NCI-H2227 treated with DMSO at 0.1 percent for 48 hours (cell line): ENCODE measurements around the gene NID2.

Source experiments
- DNase-seq: peaks from one replicate; lab custom pipeline; 2025; lab: John Stamatoyannopoulos, UW

The NID2 gene

DNA sequence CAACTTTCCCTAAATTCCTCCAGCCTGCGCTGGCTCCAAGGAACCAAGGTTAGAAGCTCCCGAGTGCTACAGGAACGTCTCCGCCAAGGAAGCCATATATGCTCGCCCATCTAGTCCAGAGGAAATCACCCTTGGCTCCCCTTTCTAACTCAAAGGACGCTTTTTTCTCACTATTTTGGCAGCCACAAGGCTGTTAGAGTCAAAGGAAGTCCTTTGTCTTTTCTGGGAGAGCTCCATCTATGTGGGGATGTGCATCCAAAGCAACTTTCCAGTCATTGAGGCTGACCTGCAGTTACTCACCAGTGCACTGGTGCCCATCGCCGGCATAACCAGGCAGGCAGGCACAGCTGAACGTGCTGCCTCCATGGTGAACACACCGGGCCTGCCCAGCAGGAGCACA is 42.0 kb downstream of the NID2 start:
- DNase-seq: no peak

DNA sequence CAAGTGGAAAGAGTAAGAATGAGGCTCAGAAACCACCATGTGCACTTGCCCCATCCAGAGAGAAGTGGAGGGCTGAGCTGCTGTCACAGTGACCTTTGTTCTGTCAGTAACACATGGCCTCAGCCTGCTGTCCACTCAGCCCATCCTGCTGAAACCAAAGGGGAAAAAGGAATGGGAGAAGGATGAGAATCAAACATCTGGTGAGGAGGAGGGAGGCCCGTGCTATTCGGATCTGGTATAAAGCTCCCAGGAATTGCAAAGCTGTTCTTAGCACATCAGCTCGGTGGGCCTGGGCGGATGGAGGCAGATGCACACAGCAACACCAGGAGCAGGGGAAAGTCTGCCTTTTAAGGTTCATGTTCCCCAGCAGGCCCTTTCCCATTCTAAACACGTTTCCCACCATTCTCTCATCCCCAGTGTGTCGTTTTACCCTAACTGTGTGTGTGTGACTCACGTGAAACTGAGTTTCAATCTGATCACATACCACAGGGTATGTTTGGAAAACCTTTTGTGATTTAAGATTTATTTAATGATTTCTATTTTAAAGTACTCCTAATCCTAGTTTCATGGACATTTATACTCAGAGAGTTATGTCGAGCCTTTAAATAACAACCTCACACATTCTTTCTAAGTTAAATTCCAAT is 42.7 kb downstream of the NID2 start:
- DNase-seq: no peak

DNA sequence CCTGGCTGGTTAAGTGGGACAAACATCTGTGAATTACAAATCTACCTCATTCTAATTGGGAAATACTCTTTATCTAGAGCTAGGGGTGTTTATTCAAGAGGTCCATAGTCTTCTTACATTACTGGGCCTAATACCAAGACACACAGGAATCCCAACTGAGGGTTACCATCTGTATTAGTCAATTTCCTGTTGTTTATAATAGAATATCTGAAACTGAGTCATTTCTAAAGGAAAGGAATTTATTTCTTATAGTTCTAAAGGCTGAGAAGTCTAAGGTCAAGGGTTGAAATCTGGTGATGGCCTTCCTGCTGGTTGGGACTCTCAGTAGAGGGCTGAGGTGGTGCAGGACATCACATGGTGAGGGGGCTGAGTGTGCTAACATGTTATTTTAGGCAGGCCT is 43.5 kb downstream of the NID2 start:
- DNase-seq: no peak

DNA sequence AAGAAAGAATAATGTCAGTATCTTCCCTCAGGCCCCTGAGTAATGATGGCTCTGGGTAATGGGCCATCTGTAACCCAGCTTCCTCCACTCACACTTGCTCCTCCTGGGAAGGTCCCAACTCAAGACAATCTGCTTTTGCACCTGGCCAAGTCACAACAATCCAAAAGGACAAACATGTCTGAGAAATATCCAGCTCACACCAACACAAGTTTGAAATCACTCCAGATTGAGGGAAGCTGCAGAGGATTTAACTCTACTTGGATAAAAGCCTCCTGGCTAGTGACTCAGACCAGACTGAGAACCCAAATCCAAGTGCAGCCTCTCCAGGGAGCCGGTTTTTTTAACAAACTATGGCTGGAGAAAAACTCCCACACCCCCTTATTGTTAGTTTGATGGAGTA is 45.3 kb downstream of the NID2 start:
- DNase-seq: no peak

DNA sequence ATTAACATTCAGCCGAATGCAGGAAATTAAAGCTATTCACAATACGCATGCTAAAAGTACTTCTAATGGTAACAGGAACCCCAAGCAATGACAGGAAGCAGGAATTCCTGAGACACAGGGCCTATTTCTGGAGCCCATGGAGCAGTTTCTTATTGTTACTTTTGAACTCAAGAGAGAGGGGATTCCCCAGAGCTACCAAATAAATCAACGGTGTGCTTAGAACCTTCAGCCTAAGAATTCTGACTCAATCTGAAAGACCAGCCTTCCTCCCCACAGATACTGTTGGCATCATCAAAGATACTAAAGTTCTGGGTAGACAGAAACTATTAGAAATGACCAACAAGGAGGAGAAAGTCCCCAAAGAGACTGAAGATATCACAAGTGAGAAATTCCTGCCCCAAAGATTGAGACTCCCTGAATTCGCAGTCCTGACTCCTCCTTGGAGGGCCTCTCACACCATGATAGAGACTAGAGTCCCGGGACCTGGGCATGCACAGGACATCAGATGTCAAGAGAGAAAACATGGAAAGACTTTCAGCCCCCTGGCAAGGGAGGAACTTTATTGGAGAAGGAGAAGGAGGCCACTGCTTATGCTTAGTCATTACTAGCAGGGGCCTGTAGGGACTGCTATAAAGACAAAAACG is 46.8 kb downstream of the NID2 start:
- DNase-seq: no peak

DNA sequence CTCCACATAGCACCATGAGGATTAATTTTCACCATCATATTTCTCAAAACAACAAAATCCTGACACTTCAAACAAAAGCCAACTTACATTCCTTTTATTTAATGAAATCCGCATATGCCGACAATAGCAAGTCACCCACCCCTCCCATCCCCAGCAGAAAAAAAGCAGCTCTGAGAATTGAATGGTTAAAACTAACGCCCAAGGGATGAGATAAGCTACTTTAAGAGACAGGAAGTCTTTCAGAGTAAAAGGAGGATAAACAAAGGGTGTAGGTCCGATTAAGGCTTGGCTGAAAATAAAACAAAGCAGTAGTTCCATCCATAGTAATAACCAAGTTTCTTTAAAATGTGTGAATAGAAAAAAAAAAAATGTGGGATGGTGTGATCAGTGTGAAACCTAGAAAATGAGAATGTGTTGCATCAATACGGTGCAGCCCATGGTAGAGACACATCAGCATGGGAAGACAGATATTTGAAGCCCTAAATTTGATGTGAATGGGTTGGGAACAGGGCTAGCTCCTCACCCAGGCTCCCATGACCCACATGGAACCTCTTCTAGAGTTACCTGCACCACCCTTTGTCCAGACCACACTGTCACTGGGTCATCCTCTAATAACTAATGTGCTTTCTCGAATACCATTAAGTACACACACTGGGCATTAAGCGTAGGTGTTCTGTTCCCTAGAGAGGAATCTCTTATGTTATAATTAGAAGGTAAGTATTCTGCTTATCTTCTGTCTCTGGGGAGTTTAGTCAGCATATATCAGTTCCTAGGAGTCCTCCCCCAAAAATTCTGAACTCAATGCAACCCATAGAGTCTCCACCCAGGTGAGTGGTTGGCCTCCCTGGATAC is 47.8 kb downstream of the NID2 start:
- DNase-seq: no peak

DNA sequence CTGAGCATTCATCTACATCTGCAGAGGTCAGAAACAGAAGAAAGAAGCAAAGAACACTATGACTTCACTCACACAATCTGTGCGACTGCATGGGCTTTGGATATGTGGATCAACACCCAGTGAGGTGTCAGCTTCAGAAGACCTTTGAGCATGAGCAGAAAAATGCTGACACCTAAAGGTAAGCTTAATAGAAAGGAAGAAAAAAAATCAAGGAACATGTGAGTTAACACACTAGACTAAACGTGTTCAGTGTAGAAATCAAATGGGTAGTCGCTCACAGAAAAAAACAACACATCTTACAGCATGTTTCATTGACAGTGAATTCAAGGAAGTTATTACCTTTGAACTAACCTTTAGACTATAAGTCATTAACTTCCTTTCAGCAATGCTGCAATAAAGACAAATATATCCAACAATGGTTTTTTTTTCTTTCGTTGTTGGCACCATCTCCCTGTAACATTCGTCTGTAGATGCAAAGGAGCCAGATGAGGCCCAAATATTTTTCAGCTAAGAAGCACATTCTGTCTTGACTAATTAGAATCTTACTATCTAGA is 48.6 kb downstream of the NID2 start:
- DNase-seq: no peak

DNA sequence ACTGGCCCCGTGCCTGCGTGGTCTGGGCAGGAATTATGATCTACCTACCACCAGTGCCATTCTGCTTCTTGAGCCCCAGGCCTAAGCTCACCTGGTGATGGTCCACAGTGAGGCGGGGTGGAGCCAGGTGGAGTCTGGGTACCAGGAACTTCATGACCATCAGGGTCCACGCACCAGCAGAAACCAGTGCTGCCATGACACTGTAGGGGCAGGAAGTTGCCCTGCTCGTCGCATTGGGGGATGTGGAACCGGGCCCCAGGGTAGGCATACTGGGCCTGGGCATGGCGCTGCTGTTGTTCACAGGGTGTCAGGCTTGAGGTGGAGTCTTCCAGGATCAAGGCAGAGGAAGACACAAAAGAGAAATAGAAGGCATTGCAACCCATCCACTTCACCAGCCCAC is 49.9 kb downstream of the NID2 start:
- no peak for DNase-seq

DNA sequence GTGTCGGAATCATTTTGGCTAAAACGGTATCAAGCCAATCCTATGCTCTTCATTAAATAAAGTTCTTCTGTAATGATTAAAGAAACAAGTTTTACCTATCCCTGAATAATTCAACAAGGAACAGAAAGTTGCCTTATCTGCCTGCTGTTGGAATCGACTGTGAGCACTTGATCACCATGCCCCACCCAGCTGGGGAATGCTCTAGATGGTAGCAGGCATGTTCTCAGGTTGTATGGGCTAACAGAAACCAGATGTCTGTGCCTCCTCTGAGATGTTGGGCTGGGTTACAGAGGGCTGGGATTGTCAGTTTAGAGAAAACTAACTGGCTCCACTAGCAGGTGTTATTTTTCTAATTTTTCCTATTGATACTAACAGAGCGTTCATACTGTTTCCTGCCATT is 50.6 kb downstream of the NID2 start:
- no peak for DNase-seq

DNA sequence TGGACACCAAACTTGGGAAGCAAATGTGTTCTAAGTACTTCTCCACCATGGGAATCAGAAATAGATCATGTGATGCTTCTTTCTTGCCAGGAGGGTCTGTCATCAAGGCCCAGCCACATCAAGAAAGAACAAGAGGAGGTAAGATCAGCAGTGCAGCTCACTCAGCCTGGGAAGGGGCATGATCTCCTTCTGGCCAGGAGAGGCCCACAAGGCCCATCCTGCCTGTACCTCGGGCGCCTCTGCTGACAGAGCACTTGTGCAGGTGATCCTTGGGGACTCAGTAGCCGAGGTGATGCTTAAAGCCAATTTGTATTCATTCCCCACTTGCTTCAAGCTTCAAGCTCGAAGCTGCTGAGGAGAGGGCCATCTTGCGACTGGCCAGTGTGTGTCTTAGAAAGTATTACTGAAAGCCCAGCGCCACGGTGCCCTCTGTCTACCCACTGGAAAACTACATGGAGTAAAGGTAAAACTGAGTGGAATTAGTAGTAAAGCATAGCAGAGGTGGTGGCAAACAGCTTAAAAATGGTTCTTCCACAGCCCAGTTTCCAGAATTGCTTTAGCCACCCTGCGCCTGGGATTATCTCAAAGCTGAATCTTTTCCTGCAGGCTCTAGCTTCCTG is 53.3 kb downstream of the NID2 start:
- no peak for DNase-seq

DNA sequence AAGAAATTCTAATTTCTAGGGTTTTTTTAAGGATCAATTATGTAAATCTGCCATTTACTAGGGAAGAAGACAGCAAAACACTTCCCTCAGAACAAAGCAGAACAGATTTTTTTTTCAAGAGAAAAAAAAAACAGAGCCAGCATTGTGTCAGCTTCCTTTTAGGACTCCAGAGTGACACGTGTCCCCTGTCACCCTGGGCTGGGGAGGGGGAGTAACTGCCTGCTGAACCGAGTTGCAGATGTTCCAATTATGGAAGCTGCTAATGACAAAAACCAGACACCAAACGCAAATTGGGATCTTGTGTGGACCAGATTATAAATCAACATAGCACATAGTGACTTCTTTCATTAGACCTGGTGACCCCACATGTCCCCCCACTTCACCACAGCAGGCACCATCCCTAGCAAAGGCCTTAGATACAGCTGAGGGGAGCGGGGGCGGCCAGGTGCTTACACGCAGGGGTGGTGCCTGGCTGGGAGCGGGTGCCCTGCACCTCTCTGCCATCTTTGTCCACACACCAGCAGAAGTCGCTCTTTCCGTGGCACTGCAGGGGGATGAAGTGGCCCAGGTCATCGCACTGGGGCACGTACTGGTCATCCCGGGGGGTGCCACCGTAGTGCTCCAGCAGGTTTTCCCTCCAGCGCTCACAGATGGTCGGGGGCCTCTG is 54.1 kb downstream of the NID2 start:
- no peak for DNase-seq

DNA sequence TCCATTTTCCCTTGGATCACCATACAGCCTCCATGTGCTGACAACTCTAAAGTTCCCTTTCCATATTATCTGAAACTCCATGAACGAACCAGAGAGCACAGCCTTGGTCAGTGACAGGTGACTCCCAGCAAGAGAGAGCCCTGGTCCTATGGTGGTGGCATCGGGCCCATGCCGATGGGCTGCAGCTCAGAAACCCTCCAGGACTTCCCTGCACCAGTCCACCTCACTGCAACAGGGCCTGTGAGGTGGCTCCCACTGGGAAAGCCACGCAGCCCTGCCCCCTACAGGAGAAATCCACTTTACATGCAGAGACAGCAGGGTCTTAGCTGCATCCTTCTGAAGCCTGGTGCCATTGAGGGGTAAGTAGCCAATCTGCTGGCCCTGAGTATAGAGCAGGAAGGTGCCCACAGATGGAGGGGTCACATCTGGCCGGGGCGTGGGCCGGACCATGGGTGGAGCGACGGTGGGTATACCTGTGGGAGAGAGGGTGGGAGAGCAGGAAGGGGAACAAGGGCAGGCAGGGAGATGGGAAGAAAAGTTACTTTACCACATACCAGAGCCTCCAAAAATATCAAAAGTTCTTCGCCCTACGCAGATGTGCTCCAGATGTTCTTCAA is 54.8 kb downstream of the NID2 start:
- DNase-seq: no peak

DNA sequence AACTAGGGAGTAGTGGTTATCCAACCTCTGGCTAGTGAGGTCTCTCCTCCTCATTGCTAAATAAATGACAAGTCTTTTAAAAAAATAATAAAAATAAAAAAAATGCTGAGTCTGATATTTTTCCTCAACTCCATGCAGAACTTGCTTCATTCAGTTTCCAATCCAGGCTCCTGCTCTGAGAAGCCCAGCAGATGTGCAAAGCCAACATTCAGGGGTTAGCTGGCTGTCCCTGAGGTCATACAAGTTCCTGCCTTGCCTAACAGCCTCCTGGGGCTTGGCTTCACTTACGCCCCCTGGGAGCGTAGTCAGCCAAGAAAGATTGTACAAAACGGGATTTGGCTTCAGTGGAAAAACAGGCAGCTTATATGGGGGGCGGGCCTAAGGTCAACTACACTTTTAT is 56.2 kb downstream of the NID2 start:
- no peak for DNase-seq

DNA sequence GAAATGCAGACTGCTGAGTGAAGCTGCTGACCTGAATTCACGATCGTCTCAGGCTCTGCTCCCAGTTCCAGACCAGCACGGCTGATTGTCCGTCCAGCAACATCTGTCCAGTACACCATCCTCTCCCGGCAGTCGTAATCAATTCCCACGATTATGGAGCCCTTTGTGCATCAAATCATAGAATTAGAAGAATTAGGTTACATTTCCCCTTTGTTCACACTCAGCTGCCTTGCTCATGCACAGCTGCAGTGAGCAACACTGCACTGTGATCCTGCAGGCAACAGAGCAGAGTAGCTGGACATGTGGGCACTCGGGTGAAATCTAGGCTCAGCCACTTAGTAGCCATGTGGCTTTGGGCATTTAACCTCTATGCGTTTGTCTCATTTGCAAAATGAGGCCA is 57.3 kb downstream of the NID2 start:
- no peak for DNase-seq

DNA sequence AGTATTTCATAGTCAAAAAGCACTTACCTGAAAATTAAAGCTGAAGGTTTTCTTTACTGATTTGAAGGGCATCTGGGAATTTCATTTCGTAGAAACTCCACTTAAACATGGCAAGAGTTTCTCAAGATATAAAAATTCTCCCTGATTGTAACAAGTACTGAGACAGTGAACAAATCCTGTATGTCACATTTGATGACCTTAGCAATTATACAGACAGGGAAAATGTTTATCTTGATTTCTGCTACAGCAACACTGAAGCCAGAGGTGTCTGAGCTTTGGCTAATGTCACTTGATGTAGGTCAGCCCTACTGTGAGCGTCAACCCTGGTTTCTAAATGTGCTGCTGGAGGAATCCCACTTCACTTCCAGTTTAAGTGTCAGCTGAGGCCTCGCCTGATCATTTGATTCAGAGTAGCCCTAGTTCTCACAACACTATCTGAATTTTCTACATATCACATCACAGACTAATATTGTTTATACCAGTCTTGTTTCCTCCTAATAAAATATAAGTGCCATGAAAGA is 58.6 kb downstream of the NID2 start:
- no peak for DNase-seq

DNA sequence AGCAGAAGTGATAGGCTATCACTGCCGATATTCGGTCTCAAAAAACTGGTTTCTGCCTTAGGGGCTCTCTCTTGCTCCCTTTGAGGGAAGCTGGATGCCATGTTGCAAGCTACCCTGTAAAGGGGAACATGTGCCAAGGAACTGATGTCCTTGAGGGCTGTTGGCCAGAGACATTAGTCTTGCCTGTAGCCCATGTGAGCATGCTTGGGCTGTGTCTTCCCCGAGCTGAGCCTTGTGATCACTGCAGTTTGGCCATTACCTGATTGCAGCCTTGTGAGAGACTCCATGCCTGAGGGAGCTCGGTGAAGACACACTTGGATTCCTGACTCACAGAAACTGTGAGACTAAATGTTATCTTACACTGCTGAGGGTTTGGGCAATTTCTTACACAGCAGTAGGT is 60.7 kb downstream of the NID2 start:
- DNase-seq: no peak

DNA sequence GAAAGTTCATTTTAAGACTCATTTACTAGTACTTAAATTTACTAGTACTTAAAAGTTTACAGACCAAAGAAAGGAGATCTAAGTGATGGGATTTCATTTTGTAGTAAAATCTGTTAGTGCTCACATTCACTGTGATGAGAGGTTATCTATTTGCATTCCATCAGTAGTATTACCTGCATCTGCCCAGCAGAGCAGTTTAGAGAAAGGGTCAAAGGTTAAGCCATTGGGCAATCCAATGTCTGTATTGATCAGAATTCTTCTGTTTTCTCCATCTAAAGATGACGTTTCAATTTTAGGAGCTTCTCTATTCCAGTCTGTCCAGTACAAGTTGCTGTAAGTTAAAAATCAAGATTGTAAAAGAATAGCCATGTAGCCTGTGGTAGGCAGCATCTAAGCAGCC is 61.2 kb downstream of the NID2 start:
- DNase-seq: no peak

DNA sequence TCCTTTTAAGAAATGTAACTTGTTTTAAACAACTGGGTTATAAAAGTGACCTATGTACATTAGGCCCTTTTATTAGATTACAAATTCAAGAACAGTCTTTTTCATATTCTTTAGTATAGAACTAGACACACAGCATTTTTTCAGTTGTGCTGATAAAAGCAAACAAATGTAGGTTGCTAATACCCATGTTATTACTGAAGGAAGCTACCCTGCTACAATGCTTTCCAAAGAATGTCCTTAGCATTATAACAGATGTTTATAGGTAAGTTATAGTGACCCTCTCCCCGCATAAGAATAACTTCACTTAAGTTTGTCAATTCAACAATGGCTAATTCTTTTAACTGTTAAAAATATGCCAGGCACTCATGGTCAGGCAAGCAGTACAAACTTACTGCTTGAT is 61.6 kb downstream of the NID2 start:
- no peak for DNase-seq

DNA sequence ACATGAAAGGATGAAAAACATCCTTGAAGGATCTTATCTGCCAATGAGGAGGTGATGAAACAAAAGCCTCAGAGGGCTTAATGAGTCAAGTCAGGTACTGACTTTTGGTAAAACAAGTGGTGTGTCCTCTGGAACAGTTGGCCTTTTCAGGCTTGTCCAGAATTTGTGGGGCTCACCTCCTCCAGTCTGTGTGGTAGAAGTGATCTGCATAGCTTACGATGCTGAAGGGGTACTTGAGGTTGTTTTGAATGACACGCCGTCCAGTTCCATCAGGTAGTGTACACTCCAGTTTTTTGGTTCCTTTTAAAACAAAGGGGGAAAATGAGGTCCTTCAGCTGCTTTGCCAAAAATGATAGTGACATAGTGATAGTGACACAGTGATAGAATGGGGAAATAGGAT is 62.5 kb downstream of the NID2 start:
- DNase-seq: no peak

DNA sequence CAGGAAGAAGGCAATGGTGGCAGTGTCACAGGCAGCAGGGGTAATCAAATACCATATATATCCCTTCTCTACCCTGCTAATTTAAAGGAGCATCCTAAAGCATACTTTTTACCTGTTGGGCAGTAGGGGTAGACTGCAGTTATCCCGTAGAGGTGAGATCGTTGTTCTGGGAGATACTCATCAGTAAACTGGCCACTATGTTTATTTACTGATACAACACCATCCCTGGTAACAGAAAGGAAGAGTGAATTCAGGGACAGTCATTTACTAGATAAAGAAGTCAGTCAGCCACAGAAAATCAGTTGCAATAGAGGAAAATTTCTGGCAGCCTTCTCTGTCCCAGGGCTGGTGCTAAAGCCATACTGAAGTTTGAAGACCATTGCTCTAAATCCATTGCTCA is 63.2 kb downstream of the NID2 start:
- DNase-seq: no peak

DNA sequence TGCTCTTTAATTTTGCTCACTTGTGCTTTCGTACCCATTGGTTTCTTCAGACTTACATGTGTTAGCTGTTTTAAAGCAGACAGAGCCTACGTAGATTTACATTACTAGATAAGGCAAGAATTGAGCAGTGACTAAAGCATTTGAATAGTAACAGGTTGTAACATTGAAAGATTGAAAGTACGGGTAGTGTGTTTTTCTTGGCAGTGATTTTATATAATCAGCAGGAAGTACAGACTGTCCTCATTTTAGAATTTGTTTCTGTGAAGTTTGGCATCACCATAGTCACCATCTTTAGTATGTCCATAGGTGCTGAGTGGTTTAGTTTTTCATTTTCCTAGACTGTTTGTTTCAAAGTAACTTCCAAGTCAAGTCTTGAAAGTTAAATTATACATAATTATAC is 65.5 kb downstream of the NID2 start:
- no peak for DNase-seq
